HCT116 (cell line): ENCODE data around the gene FNDC3B. TPM values are rescaled to one million over a fixed set of nuclear protein-coding genes. Genes with fewer than 3 reads are reported as not detected.

ENCODE experiments used
- ATAC-seq: fragments of 200-7000 bp; cut with Tn5 transposase; 2 replicates; pipeline ENCODE4 v1.9.1; 2020; ENCODE audit warnings: mild to moderate bottlenecking, moderate library complexity
- BruUV-seq: library from RNA; stranded (reverse); fragments of 400-500 nt; replicated peaks from 2 replicates; lab custom pipeline; 2021; lab: Mats Ljungman, UMichigan
- CTCF ChIA-PET: fragments of 300-600 bp; sonication (Branson Sonifier 250); formaldehyde crosslinking; loops from one replicate; lab custom pipeline; 2021; ENCODE audit warnings: antibody characterized with exemption; lab: Charles Lee
- POLR2A ChIA-PET: fragments of 300-600, 350-600 bp; sonication (Branson Sonifier 250); formaldehyde crosslinking; loops from one replicate; lab custom pipeline; 2021; ENCODE audit warnings: antibody characterized with exemption; lab: Charles Lee
- RAD21 ChIA-PET, 2 experiments: fragments of 300-600 bp; sonication (Branson Sonifier 250); formaldehyde crosslinking; loops; one replicate each; lab custom pipeline; 2023; ENCODE audit warnings: low total read pairs in 2 of 2; ENCODE audit not compliant: uncharacterized antibody in 2 of 2, unreplicated experiment in 2 of 2, low non-redundant PET in 1 of 2; lab: Charles Lee
- DNase-seq: peaks from one replicate; pipeline ENCODE4 v3.0.0-alpha.2; 2010; ENCODE audit warnings: low read depth, low spot score
- H2AFZ ChIP-seq: fragments of 200-600 bp; shearing (Covaris generic), sonication (generic); 2 replicates; pipeline ENCODE4 v1.6.1; 2017; ENCODE audit warnings: low read depth, mixed run types, mixed read lengths, antibody characterized with exemption, low read length; ENCODE audit not compliant: poor library complexity, severe bottlenecking
- H3K27ac ChIP-seq: 2 replicates; pipeline ENCODE4 v1.5.1; 2012; ENCODE audit warnings: low read depth, low read length
- H3K27me3 ChIP-seq: fragments of 200-600 bp; sonication (generic); 2 replicates; pipeline ENCODE4 v1.6.1; 2016; ENCODE audit warnings: mixed run types, low read length, mixed read lengths; ENCODE audit not compliant: insufficient read depth
- H3K36me3 ChIP-seq, 2 experiments: fragments of 200-500 bp in 1 of 2; fragments of 200-600 bp in 1 of 2; sonication (Bioruptor generic) in 1 of 2; sonication (generic) in 1 of 2; 2 replicates each; pipeline versions ENCODE4 v1.5.1 to v1.6.1; 2014 to 2016; ENCODE audit warnings: low read length in 2 of 2, inconsistent platforms in 1 of 2, mixed read lengths in 1 of 2, mixed run types in 1 of 2; ENCODE audit not compliant: insufficient read depth in 2 of 2, control insufficient read depth in 1 of 2
- H3K4me1 ChIP-seq, 2 experiments: fragments of 200-600 bp in 1 of 2; sonication (generic) in 1 of 2; 2 replicates each; pipeline versions ENCODE4 v1.5.1 to v1.6.1; 2012 to 2017; ENCODE audit warnings: low read length in 2 of 2, inconsistent platforms in 1 of 2, mild to moderate bottlenecking in 1 of 2, mixed read lengths in 1 of 2, mixed run types in 1 of 2, moderate library complexity in 1 of 2; ENCODE audit not compliant: insufficient read depth in 2 of 2, control insufficient read depth in 1 of 2
- H3K4me2 ChIP-seq: fragments of 200-600 bp; sonication (generic); 2 replicates; pipeline ENCODE4 v1.6.1; 2017; ENCODE audit warnings: mixed run types, low read length, mixed read lengths
- H3K4me3 ChIP-seq, 2 experiments: fragments of 200-600 bp in 1 of 2; sonication (generic) in 1 of 2; replicated peaks in 1 of 2; 2 replicates each; pipeline ENCODE4 v1.5.1; 2011 to 2016; ENCODE audit warnings: low read length in 2 of 2, control low read depth in 1 of 2, low read depth in 1 of 2, mild to moderate bottlenecking in 1 of 2, mixed read lengths in 1 of 2, mixed run types in 1 of 2
- H3K79me2 ChIP-seq: fragments of 200-600 bp; sonication (generic); 2 replicates; pipeline ENCODE4 v1.6.1; 2017; ENCODE audit warnings: mild to moderate bottlenecking, mixed run types, low read length, moderate library complexity, mixed read lengths; ENCODE audit not compliant: insufficient read depth
- H3K9ac ChIP-seq: fragments of 200-600 bp; sonication (generic); 2 replicates; pipeline ENCODE4 v1.6.1; 2016; ENCODE audit warnings: low read length, mixed read lengths
- H3K9me2 ChIP-seq: fragments of 200-600 bp; sonication (generic), shearing (Covaris generic); 2 replicates; pipeline ENCODE4 v1.6.1; 2017; ENCODE audit warnings: mixed run types, mild to moderate bottlenecking, moderate library complexity; ENCODE audit not compliant: insufficient read depth
- H3K9me3 ChIP-seq, 2 experiments: fragments of 200-500 bp in 1 of 2; fragments of 200-600 bp in 1 of 2; sonication (Bioruptor generic) in 1 of 2; sonication (generic) in 1 of 2; 2 replicates each; pipeline ENCODE4 v1.6.1; 2014 to 2017; ENCODE audit warnings: low read length in 2 of 2, mixed read lengths in 2 of 2, inconsistent platforms in 1 of 2, low read depth in 1 of 2, mild to moderate bottlenecking in 1 of 2, mixed run types in 1 of 2, moderate library complexity in 1 of 2; ENCODE audit not compliant: control insufficient read depth in 1 of 2, insufficient read depth in 1 of 2
- H4K20me1 ChIP-seq: fragments of 200-600 bp; sonication (generic), shearing (Covaris generic); 2 replicates; pipeline ENCODE4 v1.6.1; 2017; ENCODE audit warnings: mixed run types, mild to moderate bottlenecking, moderate library complexity; ENCODE audit not compliant: insufficient read depth
- CEBPB ChIP-seq: IDR thresholded peaks from 2 replicates; pipeline ENCODE4 v1.6.1; 2012; ENCODE audit warnings: low read depth
- ELF1 ChIP-seq: IDR thresholded peaks from 2 replicates; pipeline ENCODE4 v1.6.1; 2012; ENCODE audit warnings: low read depth, borderline replicate concordance
- FOSL1 ChIP-seq: IDR thresholded peaks from 2 replicates; pipeline ENCODE4 v1.6.1; 2012; ENCODE audit warnings: low read depth
- JUND ChIP-seq: IDR thresholded peaks from 2 replicates; pipeline ENCODE4 v1.6.1; 2012
- MAX ChIP-seq: IDR thresholded peaks from 2 replicates; pipeline ENCODE4 v1.6.1; 2012
- POLR2AphosphoS5 ChIP-seq: IDR thresholded peaks from 2 replicates; pipeline ENCODE4 v1.6.1; 2011; ENCODE audit warnings: mild to moderate bottlenecking, low read depth, low read length, moderate library complexity
- RAD21 ChIP-seq: IDR thresholded peaks from 2 replicates; pipeline ENCODE4 v1.6.1; 2012; ENCODE audit warnings: low read depth, mild to moderate bottlenecking
- SIN3A ChIP-seq: IDR thresholded peaks from 2 replicates; pipeline ENCODE4 v1.6.1; 2012; ENCODE audit warnings: low read depth
- TCF7L2 ChIP-seq: IDR thresholded peaks from 2 replicates; pipeline ENCODE4 v1.7.0; 2011; ENCODE audit warnings: borderline replicate concordance, inconsistent platforms; ENCODE audit not compliant: insufficient read depth, insufficient read length; ENCODE audit errors: extremely low read depth
- ZBTB33 ChIP-seq: IDR thresholded peaks from 2 replicates; pipeline ENCODE4 v1.6.1; 2011; ENCODE audit warnings: mild to moderate bottlenecking, low read length, moderate library complexity; ENCODE audit not compliant: insufficient replicate concordance; ENCODE audit errors: extremely low read depth
- ZFX ChIP-seq: fragments of 450-650 bp; IDR thresholded peaks from 2 replicates; pipeline ENCODE4 v1.6.1; 2017
- ZNF274 ChIP-seq: fragments of 200-500 bp; sonication (Bioruptor generic); IDR thresholded peaks from 2 replicates; pipeline ENCODE4 v1.6.1; 2014; ENCODE audit warnings: mild to moderate bottlenecking, low read depth, low read length, inconsistent platforms
- intact Hi-C: fragments of 100-400 bp; cut with micrococcal nuclease; formaldehyde crosslinking; loops from 2 replicates; pipeline ENCODE4 v1.10.0; 2022
- total RNA-seq: library from RNA; stranded (reverse); gene quantifications from one replicate; pipeline ENCODE4 v1.2.1, GENCODE V29; 2021; ENCODE audit not compliant: unreplicated experiment
- TF ChIP-seq, protein P1 (sequence below): IDR thresholded peaks from 2 replicates; pipeline ENCODE4 v1.6.1; 2012; ENCODE audit warnings: low read depth

FNDC3B gene
- total RNA-seq, 1 experiment from 2014 or later: 45.7 TPM

- no TSS peak for BruUV-seq
- ChIA-PET CTCF (no interaction called here), POLR2A (no interaction called here), RAD21 (no interaction called here)
- no peaks in the 10 kb centered on the region for H4K20me1 ChIP-seq
- ATAC-seq: no peak
- no peaks in the 10 kb centered on the region for H3K4me1 ChIP-seq
- intact Hi-C loops: no loop called here
- H3K27ac ChIP-seq: no peak overlapping the region
- no peaks in the 10 kb centered on the region for H3K79me2 ChIP-seq
- no peak for DNase-seq
- no peak overlapping the region for H3K4me3 ChIP-seq
- H3K27me3 ChIP-seq: no peaks in the 10 kb centered on the region
- H3K9ac ChIP-seq: no peak overlapping the region
- H3K36me3 ChIP-seq: peaks cover 0 to 5% of the 10 kb centered on the region in 2 experiments; a peak in 1 of 4 replicates
- no peaks in the 10 kb centered on the region for H3K9me3 ChIP-seq
- H2AFZ ChIP-seq: no peak overlapping the region
- H3K4me2 ChIP-seq: no peak overlapping the region
- TF ChIP-seq CEBPB: no peak
- TF ChIP-seq SIN3A: no peak
- no peak for TF ChIP-seq POLR2AphosphoS5
- TF ChIP-seq JUND: no peak
- TF ChIP-seq RAD21: no peak
- no peak for TF ChIP-seq TCF7L2
- no peak for TF ChIP-seq ZFX
- no peak for TF ChIP-seq ZNF274
- TF ChIP-seq FOSL1: no peak
- no peak for TF ChIP-seq MAX
- TF ChIP-seq, protein P1, sequence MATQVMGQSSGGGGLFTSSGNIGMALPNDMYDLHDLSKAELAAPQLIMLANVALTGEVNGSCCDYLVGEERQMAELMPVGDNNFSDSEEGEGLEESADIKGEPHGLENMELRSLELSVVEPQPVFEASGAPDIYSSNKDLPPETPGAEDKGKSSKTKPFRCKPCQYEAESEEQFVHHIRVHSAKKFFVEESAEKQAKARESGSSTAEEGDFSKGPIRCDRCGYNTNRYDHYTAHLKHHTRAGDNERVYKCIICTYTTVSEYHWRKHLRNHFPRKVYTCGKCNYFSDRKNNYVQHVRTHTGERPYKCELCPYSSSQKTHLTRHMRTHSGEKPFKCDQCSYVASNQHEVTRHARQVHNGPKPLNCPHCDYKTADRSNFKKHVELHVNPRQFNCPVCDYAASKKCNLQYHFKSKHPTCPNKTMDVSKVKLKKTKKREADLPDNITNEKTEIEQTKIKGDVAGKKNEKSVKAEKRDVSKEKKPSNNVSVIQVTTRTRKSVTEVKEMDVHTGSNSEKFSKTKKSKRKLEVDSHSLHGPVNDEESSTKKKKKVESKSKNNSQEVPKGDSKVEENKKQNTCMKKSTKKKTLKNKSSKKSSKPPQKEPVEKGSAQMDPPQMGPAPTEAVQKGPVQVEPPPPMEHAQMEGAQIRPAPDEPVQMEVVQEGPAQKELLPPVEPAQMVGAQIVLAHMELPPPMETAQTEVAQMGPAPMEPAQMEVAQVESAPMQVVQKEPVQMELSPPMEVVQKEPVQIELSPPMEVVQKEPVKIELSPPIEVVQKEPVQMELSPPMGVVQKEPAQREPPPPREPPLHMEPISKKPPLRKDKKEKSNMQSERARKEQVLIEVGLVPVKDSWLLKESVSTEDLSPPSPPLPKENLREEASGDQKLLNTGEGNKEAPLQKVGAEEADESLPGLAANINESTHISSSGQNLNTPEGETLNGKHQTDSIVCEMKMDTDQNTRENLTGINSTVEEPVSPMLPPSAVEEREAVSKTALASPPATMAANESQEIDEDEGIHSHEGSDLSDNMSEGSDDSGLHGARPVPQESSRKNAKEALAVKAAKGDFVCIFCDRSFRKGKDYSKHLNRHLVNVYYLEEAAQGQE: no peak
- TF ChIP-seq ZBTB33: no peak
- no peak for TF ChIP-seq ELF1
- H3K9me2 ChIP-seq: no peaks in the 10 kb centered on the region
These were observed 257.6 kb downstream of the FNDC3B start for GRCh38 chr3:172296975-172297332.
